NCI-H1436 treated with DMSO at 0.1 percent for 48 hours (cell line): ENCODE measurements around the gene TMEFF1.
A peak's percentile ranks its signal among the peaks of the same experiment; 100 is the strongest.

ENCODE experiments used
- DNase-seq: peaks from one replicate; lab custom pipeline; 2025; lab: John Stamatoyannopoulos, UW

The TMEFF1 gene

DNA sequence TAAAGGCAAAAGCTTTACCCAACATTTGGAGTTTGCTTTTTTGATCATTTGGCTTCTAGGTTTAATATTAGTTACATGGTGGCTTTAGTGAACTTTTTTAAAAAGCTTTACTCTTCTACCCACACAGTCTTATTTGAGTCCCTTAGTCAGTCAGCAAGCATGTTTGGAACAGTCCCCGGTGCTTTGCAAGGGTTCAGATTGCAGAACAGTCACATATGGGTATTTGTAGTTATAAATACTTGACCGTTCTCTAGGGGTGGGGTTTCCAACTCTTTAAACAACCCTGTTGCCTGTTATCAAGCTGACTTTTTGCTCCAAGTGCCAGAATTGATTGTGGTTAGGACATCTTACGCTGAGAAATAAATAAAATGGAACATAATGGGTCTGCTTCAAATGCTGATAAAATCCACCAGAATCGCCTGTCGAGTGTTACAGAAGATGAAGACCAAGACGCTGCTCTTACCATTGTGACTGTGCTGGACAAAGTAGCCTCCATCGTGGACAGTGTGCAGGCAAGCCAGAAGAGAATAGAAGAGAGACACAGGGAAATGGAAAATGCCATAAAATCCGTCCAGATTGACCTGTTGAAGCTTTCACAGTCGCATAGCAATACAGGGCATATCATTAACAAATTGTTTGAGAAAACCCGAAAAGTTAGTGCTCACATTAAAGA is 105.0 kb downstream of the TMEFF1 start, which contains the start of gene CAVIN4:
CAVIN4 (plus strand) TSS at position 304 of the 673 bp plus-strand sequence; CDS start at position 369, 65 bp downstream.
- no peak for DNase-seq

DNA sequence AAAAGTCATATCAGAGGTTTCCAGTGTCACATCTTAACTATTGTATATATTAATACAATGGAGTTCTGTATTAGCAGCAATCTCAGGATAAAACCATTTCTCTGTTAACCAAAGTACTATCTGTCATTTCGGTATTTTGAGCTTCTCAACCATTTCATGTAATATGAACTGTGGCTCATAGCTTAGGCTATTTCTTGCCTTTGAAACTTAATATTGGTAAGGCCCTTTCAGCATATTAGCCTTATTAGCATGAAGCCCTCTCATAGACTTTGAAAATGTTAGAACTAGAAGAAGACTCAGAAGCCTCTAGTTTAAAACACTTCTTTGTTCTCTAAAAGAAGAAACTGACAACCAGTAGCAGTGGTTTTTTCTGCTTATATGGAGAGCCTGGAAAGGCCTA is 105.7 kb downstream of the TMEFF1 start:
- no peak for DNase-seq

DNA sequence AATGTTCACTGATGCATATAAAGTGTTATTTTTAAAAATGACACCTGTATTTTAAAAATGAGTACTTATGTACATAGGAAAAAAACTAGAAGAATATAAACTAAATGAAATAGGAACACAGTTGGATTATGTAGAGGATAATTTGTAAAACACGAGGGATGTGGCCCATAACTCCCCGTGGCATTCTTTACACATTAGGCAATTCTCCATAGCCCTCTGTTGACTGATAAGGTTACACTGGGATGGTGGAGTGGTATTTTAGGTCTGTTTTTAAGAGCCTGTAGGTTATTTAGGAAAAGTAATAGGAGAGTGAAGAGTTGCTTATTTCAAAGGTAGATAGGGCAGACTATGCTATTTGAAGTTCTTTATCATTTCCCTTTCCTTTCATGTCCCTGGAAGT is 106.7 kb downstream of the TMEFF1 start:
- no peak for DNase-seq

DNA sequence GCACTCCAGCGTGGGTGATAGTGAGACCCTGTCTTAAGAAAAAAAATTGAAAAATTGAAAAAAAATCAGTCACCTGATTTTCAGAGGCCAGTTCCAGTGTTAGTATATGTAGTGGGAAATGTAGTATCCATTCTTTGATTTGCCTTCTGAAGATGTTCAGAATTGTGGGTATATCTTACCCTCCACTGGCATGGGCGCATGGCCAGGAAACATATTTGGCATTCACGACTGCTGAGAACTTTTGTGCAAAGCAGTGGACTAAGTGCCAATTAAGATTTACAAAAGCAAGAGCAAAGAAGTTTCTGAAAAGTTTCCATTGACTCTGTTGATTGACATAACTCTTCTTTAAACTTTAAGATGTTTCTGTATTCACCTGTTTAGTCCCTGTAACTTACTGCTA is 107.3 kb downstream of the TMEFF1 start:
- no peak for DNase-seq

DNA sequence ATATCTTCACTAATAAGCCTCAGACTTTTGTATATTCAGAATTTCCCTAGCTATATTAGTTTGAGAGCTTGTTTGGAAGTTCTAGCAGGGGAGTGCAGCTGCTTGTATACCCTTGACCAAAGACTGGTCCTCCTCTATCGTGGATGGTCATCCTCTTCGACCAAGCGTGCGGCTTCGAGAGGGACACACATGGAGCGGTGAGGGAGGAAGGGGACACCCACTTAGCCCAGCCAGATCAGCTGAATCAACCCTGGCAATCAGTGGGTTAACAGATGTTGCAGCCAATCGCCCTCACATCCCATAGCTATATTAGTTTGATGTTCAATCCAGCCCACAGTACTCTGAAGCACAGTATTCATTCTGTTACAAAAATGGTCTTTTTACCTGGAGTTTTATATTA is 108.1 kb downstream of the TMEFF1 start:
- DNase-seq: no peak

DNA sequence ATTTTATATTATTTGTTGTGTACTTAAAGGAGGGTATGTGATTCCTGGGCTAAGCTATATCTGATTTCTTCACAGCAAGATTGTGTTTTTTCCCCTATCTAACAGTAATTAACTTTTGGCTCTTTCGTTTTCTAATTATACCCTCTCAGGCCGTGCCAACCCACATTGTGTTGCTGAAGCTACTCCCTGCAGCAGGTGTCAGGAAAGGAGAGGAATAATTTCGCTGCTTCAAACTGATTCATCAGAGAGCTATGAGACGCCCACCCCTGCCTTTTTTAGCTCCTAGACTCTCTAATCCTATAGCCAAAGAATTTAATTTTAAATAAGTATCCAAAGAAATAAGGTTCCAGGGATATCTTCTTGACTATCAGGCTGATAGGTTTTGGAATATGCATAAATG is 108.7 kb downstream of the TMEFF1 start:
- no peak for DNase-seq

DNA sequence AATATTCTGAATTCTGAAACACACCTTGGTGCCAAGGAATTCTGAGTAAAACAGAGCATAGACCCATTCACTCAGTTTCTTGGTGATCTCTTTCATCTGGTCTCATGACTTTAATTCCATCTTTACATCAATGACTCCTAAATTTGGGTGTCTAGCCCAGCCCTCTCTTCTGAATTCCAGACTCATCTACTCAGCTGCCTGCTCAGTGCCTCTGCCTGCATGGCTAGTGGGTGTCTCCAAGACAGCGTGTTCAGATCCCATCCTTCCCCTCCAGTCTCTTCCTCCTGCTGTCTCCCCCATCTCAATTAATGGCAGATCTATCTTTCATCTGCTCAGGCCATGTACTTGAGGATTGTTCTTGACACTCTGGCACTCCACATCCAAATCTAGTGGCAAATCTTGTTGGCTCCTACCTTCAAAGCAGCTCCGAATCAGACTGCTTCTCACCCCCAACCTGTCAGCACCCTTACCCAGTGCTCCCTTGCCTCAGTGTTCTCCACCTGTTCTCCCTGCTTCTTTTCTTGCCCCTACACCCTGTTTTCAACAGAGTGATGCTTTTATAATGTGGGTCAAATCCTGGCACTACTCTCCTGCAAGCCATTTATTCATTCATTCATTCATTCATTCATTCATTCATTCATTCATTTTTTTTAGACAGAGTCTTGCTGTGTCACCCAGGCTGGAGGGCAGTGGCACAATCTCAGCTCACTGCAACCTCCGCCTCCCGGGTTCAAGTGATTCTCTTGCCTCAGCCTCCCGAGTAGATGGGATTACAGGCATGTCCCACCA is 110.3 kb downstream of the TMEFF1 start:
- DNase-seq: no peak

DNA sequence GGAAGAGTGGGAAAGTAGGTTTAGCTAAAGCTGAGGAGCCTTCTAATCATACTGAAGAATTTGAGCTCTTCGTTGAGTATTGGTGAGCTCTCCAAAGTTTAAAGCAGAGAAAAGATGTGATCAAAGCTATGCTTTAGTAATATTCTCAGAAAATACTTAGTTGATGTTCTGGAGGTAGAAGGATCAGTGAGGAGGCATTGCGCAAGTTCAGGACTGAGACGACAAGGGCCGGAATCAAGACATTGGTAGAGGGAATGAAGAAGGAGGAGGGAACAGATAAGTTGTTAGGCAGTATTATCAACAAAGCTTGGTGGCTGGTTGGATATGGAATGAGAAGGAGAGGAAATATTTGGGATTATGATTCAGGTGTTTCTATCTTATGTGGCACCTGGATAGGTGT is 112.0 kb downstream of the TMEFF1 start:
- DNase-seq: no peak

DNA sequence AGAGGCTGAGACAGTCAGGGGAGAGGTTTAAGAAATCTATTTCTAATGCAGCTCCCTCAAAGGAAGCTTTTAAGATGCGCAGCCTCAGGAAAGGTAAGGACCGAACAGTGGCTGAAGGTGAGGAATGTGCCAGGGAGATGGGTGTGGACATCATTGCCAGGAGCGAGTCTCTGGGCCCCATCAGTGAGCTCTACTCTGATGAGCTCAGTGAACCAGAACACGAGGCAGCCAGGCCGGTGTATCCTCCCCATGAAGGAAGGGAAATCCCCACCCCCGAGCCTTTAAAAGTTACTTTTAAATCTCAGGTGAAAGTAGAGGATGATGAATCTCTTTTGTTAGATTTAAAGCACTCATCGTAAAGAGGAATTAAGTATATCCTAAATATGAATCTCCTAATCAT is 113.1 kb downstream of the TMEFF1 start:
- no peak for DNase-seq

DNA sequence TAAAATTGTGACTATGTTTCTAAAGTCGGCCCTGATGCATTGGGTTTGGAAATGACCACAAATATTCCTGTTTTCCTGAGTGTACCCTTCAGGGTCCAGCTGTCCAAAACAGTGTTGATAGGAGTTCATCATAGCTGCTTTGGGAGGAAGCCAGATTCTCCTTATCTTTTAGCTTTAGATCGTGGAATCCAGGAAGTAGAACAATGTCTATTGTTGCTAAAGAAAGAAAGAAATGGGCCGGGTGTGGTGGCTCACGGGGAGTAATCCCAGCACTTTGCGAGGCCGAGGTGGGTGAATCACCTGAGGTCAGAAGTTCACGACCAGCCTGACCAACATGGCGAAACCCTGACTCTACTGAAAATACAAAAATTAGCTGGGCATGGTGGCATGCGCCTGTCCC is 114.4 kb downstream of the TMEFF1 start:
- DNase-seq: no peak

DNA sequence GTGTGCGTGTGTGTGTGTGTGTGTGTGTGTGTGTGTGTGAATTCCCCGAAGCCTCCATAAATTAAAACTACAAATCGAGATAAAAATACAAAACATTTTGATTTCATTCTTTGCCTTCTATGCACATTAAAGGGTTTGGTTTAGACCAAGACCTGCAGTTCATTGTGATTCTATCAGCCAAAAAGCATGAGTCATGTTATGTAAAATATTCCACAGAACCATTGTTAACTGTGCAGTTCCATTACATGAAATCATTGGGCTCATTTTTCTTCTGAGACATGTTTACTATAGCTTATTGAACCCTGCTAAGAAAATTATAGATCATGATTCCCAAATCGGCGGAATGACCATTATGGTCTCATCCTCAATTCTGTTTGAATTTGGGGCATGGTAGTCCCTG is 116.6 kb downstream of the TMEFF1 start:
- no peak for DNase-seq

DNA sequence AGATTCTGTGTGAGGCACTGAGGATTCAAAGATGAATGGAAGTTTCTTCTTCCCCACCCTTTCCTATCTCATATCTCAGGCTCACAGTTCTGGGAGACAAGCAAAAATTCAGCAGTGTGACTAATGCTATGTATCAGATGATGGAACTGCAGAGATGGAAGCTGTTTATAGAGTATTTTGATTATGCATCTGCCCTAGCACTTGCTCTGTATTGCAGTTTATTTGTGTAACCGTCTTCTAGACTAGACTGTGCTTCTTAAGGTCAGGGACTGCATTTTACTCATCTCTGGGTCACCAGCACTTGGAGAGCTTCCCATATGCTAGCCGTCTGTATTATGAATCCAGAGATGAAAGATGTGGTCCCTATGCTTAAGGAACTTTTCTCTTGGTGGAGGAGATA is 117.5 kb downstream of the TMEFF1 start:
- DNase-seq: no peak

DNA sequence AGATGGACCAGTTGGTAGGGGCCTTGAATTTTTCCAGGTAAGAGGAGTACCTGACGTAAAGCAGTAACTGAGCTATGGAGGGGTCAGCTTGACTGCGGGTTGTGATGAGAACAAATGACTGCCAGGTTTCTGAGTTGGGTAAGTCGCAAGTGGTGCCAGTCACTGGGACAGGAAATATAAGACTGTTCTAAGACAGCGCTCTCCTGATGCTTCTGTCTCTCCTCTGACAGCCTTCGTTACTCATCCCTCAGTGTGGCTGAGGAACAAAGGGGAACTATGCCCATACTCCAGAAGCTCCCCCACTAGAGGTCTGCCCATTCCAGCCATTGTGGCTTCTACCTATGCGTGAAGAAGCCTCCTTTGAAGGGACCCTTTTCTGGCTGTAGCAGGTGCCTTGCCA is 118.2 kb downstream of the TMEFF1 start:
- DNase-seq: no peak

DNA sequence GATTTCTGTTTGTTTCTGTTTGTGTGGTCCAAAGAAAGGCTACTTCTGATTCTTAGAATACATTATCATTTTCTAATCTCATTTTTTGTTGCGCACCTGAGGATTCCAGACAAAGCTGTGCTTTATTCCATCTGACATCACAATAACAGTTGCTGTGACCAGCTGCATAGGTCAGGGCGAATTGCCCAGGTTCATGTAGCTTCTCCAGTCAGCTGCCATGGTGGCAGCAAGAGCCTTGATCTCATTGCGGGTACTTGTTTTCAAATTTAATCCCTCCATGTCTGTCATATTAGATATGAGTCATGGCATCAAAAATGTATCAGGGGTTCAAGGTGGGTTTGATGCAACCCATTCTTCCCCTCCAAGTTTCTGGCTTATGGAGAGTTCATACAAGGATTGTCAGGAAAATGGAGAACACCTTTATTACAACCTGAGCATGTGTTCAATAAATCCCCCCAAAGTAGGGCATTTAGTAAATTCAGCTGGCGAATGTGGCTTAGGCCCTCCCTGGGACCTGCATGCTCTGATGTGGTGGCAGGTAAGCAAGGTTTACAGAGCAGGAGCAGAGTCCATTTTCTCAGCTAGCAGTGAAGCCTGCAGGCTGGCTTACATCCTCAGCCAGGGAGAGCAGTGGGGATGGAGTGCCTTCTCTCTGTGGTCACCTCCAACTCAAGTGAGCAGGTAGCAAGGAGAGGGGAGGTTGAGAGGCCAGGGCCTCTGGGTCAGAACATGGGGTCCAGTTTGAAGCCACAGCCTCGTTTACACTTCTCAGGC is 118.9 kb downstream of the TMEFF1 start:
- no peak for DNase-seq

DNA sequence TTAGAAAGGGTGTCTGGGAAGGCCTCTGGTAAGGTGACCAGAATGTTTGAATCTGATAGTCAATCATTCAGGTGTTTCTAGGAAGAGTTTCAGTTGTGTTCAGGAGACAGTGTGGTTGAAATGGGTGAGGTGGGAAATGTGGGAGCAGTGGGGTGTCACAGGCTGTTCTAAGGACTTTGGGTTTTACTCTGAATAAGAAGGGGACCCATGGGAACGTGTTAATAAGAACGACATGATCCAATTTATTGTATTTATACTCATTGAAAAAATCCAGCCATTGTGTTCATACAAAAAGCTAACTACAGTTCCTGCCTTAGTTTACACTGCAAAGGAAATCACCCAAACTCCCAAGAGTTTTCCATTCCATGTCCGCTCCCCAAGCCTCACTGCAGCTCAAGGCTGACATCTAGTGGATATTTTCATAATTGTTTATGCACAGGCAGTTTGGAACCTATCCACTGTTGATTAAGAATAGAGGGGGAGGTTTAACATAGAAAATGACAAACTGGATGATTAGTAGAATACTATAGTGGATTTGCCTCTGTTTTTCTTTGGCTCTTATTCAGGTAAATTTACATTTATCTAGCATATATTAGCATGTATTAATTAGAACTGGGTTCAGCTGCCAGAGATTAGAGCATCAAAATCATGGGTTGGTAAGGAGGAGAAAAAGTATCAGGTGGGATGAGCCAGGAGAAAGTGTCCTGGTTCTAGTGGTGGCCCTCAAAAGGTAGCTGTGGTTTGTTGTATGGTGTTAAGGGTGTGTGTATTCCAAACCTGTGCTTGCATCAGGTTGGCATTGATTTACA is 122.6 kb downstream of the TMEFF1 start:
- DNase-seq: no peak

DNA sequence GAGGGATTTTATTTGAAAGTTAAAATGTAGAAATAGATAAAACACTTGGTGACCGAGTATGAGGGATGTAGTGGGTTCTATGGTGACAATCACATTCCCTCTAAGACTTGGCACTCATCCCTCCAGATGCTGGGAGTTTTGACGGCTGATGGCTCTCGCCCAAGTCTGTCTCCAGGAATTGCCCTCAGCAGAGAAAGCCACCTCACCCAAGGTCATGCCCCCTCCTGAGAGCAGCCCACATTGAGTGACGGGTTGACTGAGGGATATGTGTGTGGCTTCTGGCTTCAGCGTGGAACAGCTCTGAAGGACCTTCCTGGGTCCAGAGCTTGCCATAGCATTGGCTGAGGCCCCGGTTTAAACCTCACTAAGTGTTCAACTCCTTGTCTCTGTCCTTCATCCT is 124.3 kb downstream of the TMEFF1 start:
- no peak for DNase-seq

DNA sequence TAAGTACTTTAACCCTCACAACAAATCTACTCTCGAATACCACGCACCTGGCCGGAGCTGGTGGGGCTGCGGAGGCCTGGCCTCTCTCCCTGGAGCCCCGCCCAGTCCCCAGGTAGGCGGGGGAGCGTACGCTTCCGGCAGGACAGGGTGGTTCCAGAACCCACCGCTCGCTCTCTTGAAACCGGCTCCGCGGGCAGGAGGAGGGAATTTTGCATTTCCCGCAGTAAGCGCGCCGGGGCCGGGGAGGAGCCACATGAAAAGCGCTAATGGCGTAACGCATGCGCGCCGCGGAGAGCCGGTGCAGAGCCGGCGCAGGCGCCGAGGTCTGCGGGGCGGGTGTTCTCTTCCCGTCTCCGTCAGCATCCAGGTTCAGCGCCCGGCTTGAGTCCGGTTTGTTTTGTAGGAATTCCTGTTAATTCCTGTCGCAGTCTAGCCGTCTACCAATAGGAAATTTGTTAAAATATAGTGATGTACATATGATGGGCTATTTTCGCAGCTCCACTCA is 125.7 kb downstream of the TMEFF1 start:
- DNase-seq: peak; percentile 81

DNA sequence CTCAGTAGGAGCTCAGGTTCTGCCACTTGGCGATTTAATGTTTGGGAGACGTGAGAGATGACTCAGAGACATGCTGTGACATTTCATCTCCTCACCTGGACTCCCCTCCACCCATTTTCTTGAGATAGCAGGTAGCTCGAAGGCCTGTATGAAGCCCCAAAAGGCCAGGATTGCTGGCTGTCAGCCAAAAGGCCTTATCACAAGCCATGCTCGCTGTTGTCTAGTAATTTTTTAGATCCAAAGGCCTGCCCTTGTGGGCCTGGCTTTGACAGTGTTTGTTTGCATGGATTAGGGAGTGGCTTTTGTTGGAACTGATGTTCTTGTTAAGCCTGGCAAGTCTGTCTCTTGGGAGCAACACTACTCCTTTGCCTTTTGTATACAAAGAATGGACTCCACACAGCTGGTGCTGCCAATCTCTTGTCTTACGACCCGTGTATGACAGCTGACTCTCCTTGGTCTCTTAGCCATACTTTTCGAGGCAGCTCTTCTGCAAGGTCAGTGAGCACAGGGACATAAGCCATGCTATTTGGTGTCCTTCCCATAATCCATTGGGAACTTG is 127.7 kb downstream of the TMEFF1 start:
- DNase-seq: no peak

DNA sequence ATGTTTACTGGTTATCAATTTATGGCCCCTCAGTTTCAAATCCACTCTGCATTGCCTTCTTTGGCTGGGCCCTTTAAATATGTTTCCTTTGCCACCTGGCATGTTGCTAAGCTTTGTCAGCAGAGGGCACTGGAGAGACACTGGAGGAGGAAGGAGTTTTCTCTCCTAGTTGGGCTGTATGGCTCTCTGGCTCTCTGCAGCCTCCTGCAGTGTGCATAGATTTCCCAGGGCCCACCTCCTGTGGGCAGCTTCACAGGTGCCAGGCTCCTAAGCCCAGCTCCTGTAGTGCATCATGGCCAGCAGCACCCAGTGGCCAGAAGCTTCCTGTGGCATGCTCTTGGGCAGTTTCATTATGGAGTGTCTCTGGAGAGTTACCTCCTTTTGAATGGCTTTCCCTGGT is 128.3 kb downstream of the TMEFF1 start:
- no peak for DNase-seq

DNA sequence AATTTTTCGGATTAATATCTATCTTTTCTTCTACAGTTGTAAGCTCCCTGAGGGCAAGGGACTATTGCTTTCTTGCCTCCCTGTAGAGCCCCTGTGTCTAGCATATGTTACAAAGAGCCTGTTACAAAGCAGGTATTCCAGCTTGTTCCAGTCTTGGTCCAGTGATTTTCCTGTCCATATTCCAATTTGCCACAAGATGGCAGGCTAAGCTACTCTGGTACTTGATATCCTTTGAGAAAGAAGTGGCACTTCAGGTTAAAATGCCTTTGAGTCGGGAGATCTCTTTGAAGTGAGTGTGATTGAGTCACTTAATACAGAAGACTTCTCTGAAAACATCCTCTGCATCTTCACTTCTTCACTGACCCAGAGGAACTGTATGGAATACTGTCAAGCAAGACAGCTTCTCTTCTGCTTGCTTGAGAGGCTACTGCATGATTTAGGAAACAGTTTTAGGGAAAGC is 129.4 kb downstream of the TMEFF1 start:
- peak; percentile 27 for DNase-seq

DNA sequence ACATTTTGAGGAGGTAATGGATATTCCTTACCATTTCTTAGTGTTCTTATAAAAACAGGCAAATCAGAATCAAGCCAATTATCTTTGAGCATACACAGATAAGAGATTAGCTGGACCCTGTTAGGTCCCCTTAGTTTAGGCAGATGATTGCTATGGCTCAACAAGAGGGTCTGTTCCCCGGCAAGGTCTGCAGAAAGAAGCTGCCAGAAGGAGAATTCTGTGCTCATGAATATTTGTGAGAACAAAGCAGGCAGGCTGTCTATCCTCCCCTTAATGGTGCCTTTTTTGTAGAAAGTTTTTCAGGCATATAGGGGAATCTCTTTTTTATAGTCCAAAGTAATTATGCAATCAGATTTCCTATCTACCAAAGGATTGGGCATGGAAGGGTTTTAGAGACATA is 132.5 kb downstream of the TMEFF1 start:
- no peak for DNase-seq
